Measurements from ENCODE around the gene MVB12B.
"Not testable (repeated sequence)": the region's sequence is repeated elsewhere in the genome, so short reads cannot be mapped to it uniquely, and the experiment has no call there.

The MVB12B gene

DNA sequence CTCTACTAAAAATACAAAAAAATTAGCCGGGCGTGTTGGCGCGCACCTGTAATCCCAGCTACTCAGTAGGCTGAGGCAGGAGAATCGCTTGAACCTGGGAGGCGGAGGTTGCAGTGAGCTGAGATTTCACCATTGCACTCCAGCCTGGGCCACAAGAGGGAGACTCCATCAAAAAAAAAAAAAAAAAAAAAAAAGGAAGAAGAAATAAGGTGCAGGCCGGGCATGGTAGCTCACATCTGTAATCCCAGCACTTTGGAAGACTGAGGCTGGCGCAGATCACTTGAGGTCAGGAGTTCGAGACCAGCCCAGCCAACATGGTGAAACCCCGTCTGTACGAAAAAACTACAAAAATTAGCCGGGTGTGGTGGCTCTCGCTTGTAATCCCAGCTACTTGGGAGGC lies 228.8 kb downstream of the MVB12B start:
- H3K36me3 Mint-ChIP-seq, H3K4me1 Mint-ChIP-seq, H3K9me3 Mint-ChIP-seq, H3K27me3 Mint-ChIP-seq, H3K4me3 Mint-ChIP-seq, H3K27ac Mint-ChIP-seq: not testable (repeated sequence)
